ENCODE data around the gene TCAIM.

DNA sequence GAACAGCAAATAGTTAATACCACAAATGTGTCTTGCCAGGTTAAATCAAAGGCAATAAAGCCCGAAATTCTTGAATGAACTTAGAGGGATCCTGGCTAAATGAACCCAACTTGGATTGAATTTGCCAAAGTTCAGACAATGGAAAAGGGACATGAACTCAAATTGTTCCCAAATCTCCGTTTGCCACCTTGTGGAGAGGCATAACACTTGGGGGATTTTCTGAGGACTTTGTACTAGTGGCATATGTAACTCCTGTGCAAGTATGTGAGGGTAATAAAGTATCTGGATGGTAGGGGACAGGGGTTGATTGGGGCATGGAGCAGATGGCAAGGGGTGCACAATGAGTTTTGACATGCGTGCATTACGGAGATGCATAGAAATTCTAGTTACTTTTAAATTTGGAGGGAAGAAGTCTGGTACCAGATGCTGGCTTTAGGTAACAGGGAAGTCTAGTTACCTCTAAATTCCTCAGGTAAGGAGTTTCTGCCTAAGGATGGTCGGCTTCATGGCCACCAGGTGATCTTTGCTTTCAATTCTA is 1.2 kb upstream of the TCAIM start:
- TF ChIP-seq, protein P1, sequence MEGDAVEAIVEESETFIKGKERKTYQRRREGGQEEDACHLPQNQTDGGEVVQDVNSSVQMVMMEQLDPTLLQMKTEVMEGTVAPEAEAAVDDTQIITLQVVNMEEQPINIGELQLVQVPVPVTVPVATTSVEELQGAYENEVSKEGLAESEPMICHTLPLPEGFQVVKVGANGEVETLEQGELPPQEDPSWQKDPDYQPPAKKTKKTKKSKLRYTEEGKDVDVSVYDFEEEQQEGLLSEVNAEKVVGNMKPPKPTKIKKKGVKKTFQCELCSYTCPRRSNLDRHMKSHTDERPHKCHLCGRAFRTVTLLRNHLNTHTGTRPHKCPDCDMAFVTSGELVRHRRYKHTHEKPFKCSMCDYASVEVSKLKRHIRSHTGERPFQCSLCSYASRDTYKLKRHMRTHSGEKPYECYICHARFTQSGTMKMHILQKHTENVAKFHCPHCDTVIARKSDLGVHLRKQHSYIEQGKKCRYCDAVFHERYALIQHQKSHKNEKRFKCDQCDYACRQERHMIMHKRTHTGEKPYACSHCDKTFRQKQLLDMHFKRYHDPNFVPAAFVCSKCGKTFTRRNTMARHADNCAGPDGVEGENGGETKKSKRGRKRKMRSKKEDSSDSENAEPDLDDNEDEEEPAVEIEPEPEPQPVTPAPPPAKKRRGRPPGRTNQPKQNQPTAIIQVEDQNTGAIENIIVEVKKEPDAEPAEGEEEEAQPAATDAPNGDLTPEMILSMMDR (conservative IDR thresholded peaks at IDR 0.05; ENCODE audit: low read depth in 2 of 2) = peak; percentile 39 to 43
- TF ChIP-seq JUNB (IDR thresholded peaks at IDR 0.05; ENCODE audit: unreplicated experiment) = no peak
- no peak for TF ChIP-seq EZH2phosphoT487 (IDR thresholded peaks at IDR 0.05; ENCODE audit: unreplicated experiment)
- TF ChIP-seq POLR2AphosphoS5 (IDR thresholded peaks at IDR 0.05; ENCODE audit: low read depth) = no peak
- TF ChIP-seq CREB1 (CRISPR knock-in tag; IDR thresholded peaks at IDR 0.05; ENCODE audit: low read depth) = no peak
- TF ChIP-seq STAT1 (IDR thresholded peaks at IDR 0.05; ENCODE audit: unreplicated experiment) = no peak
- no peak for TF ChIP-seq EZH2 (IDR thresholded peaks at IDR 0.05; ENCODE audit: low read depth, unreplicated experiment)
- TF ChIP-seq NANOG (IDR thresholded peaks at IDR 0.05; ENCODE audit: borderline replicate concordance) = no peak
- TF ChIP-seq, protein P2, sequence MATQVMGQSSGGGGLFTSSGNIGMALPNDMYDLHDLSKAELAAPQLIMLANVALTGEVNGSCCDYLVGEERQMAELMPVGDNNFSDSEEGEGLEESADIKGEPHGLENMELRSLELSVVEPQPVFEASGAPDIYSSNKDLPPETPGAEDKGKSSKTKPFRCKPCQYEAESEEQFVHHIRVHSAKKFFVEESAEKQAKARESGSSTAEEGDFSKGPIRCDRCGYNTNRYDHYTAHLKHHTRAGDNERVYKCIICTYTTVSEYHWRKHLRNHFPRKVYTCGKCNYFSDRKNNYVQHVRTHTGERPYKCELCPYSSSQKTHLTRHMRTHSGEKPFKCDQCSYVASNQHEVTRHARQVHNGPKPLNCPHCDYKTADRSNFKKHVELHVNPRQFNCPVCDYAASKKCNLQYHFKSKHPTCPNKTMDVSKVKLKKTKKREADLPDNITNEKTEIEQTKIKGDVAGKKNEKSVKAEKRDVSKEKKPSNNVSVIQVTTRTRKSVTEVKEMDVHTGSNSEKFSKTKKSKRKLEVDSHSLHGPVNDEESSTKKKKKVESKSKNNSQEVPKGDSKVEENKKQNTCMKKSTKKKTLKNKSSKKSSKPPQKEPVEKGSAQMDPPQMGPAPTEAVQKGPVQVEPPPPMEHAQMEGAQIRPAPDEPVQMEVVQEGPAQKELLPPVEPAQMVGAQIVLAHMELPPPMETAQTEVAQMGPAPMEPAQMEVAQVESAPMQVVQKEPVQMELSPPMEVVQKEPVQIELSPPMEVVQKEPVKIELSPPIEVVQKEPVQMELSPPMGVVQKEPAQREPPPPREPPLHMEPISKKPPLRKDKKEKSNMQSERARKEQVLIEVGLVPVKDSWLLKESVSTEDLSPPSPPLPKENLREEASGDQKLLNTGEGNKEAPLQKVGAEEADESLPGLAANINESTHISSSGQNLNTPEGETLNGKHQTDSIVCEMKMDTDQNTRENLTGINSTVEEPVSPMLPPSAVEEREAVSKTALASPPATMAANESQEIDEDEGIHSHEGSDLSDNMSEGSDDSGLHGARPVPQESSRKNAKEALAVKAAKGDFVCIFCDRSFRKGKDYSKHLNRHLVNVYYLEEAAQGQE (IDR thresholded peaks at IDR 0.05; ENCODE audit: unreplicated experiment) = no peak
- TF ChIP-seq ZNF331 (CRISPR knock-in tag; IDR thresholded peaks at IDR 0.05; ENCODE audit: low read depth) = no peak

Measured in GM23338 (cell line).